Measurements from ENCODE around the gene TEP1. TPM values are rescaled to one million over a fixed set of nuclear protein-coding genes. Genes with fewer than 3 reads are reported as not detected.

TEP1 gene
- total and polyA plus RNA-seq, 2 donors (not counting 1 experiment from before 2014, with no cell fraction given) = 10.5 to 21.6 TPM

- no peak overlapping the region for H3K9ac ChIP-seq (ENCODE audit: insufficient read depth, low read length)
- no peaks in the 10 kb centered on the region for H3K4me1 ChIP-seq (ENCODE audit: control insufficient read depth, extremely low read depth, insufficient read depth, low read length)
- TF ChIP-seq CTCF (conservative IDR thresholded peaks at IDR 0.05 in 1 of 2, IDR thresholded peaks at IDR 0.05 in 1 of 2; ENCODE audit: low read depth in 1 of 2, low read length in 2 of 2) (no peak), EZH2 (IDR thresholded peaks at IDR 0.05; ENCODE audit: low read length, missing control alignments) (no peak)
- H2AFZ ChIP-seq (ENCODE audit: low read length) = peak overlapping the region; percentile 31
- H3K27me3 ChIP-seq (ENCODE audit: control insufficient read depth, insufficient read depth, low read length) = no peaks in the 10 kb centered on the region
- H4K20me1 ChIP-seq (ENCODE audit: control insufficient read depth, extremely low read depth, insufficient read depth, low read length) = no peaks in the 10 kb centered on the region
- H3K36me3 ChIP-seq (ENCODE audit: control insufficient read depth, insufficient read depth, low read length) = no peaks in the 10 kb centered on the region
- no peaks in the 10 kb centered on the region for H3K79me2 ChIP-seq (ENCODE audit: control insufficient read depth, insufficient read depth, low read length)
- no peaks in the 10 kb centered on the region for H3K9me3 ChIP-seq (ENCODE audit: control insufficient read depth, insufficient read depth, low read depth, low read length)
- no peak overlapping the region for H3K27ac ChIP-seq (ENCODE audit: insufficient read depth, low read length)
- no peak overlapping the region for H3K4me2 ChIP-seq (ENCODE audit: extremely low read depth, insufficient read depth, low read length)
- no peak overlapping the region for H3K4me3 ChIP-seq (replicated peaks in 1 of 4; ENCODE audit: control extremely low read depth in 1 of 4, insufficient read depth in 1 of 4, low read depth in 3 of 4, low read length in 4 of 4)
- peak; percentile 43 to 71 for DNase-seq (ENCODE audit: low read depth in 2 of 2)
These were observed 14.1 kb upstream of the TEP1 start for GRCh38 chr14:20427231-20428009.

GRCh38 chr14:20424851-20425250, 11.6 kb upstream of the TEP1 start:
- Histone ChIP-seq H2AFZ (ENCODE audit: low read length) (no peak overlapping the region), H3K4me2 (ENCODE audit: extremely low read depth, insufficient read depth, low read length) (no peak overlapping the region), H3K4me3 (replicated peaks in 1 of 4; ENCODE audit: control extremely low read depth in 1 of 4, insufficient read depth in 1 of 4, low read depth in 3 of 4, low read length in 4 of 4) (no peak overlapping the region), H3K9me3 (ENCODE audit: control insufficient read depth, insufficient read depth, low read depth, low read length) (no peaks in the 10 kb centered on the region), H3K27ac (ENCODE audit: insufficient read depth, low read length) (no peak overlapping the region), H3K36me3 (ENCODE audit: control insufficient read depth, insufficient read depth, low read length) (no peaks in the 10 kb centered on the region), H3K9ac (ENCODE audit: insufficient read depth, low read length) (no peak overlapping the region), H3K79me2 (ENCODE audit: control insufficient read depth, insufficient read depth, low read length) (no peaks in the 10 kb centered on the region), H4K20me1 (ENCODE audit: control insufficient read depth, extremely low read depth, insufficient read depth, low read length) (no peaks in the 10 kb centered on the region), H3K4me1 (ENCODE audit: control insufficient read depth, extremely low read depth, insufficient read depth, low read length) (no peaks in the 10 kb centered on the region), H3K27me3 (ENCODE audit: control insufficient read depth, insufficient read depth, low read length) (no peaks in the 10 kb centered on the region)
- TF ChIP-seq EZH2 (IDR thresholded peaks at IDR 0.05; ENCODE audit: low read length, missing control alignments) (no peak), CTCF (conservative IDR thresholded peaks at IDR 0.05 in 1 of 2, IDR thresholded peaks at IDR 0.05 in 1 of 2; ENCODE audit: low read depth in 1 of 2, low read length in 2 of 2) (no peak)
- DNase-seq (ENCODE audit: low read depth in 2 of 2) = no peak

- H4K20me1 ChIP-seq (ENCODE audit: control insufficient read depth, extremely low read depth, insufficient read depth, low read length) = no peaks in the 10 kb centered on the region
- H3K9ac ChIP-seq (ENCODE audit: insufficient read depth, low read length) = no peak overlapping the region
- H3K4me3 ChIP-seq (replicated peaks in 1 of 4; ENCODE audit: control extremely low read depth in 1 of 4, insufficient read depth in 1 of 4, low read depth in 3 of 4, low read length in 4 of 4) = no peak overlapping the region
- no peaks in the 10 kb centered on the region for H3K27me3 ChIP-seq (ENCODE audit: control insufficient read depth, insufficient read depth, low read length)
- no peak for TF ChIP-seq EZH2 (IDR thresholded peaks at IDR 0.05; ENCODE audit: low read length, missing control alignments)
- TF ChIP-seq CTCF (conservative IDR thresholded peaks at IDR 0.05 in 1 of 2, IDR thresholded peaks at IDR 0.05 in 1 of 2; ENCODE audit: low read depth in 1 of 2, low read length in 2 of 2) = no peak
- no peak overlapping the region for H3K4me2 ChIP-seq (ENCODE audit: extremely low read depth, insufficient read depth, low read length)
- no peaks in the 10 kb centered on the region for H3K9me3 ChIP-seq (ENCODE audit: control insufficient read depth, insufficient read depth, low read depth, low read length)
- H3K4me1 ChIP-seq (ENCODE audit: control insufficient read depth, extremely low read depth, insufficient read depth, low read length) = no peaks in the 10 kb centered on the region
- no peaks in the 10 kb centered on the region for H3K79me2 ChIP-seq (ENCODE audit: control insufficient read depth, insufficient read depth, low read length)
- no peak overlapping the region for H3K27ac ChIP-seq (ENCODE audit: insufficient read depth, low read length)
- no peaks in the 10 kb centered on the region for H3K36me3 ChIP-seq (ENCODE audit: control insufficient read depth, insufficient read depth, low read length)
- no peak overlapping the region for H2AFZ ChIP-seq (ENCODE audit: low read length)
- no peak for DNase-seq (ENCODE audit: low read depth in 2 of 2)
These were observed 9.6 kb upstream of the TEP1 start for GRCh38 chr14:20422886-20423285.
